GM12891 (cell line): Measurements from ENCODE around the gene SNX32.

Experiments used
- PAX5 ChIP-seq: IDR thresholded peaks from 2 replicates; pipeline ENCODE4 v1.6.1; 2011; ENCODE audit warnings: low read length, moderate library complexity, mild to moderate bottlenecking; ENCODE audit not compliant: insufficient read depth, severe bottlenecking
- POLR2A ChIP-seq: IDR thresholded peaks from 2 replicates; pipeline ENCODE4 v1.6.1; 2011; ENCODE audit warnings: low read depth, low read length, control low read depth
- POLR2AphosphoS5 ChIP-seq: IDR thresholded peaks from 2 replicates; pipeline ENCODE4 v1.6.1; 2011; ENCODE audit warnings: low read depth, low read length, control low read depth
- POU2F2 ChIP-seq: IDR thresholded peaks from 2 replicates; pipeline ENCODE4 v1.6.1; 2011; ENCODE audit warnings: low read depth, mild to moderate bottlenecking, control low read depth, low read length, moderate library complexity
- SPI1 ChIP-seq: IDR thresholded peaks from 2 replicates; pipeline ENCODE4 v1.6.1; 2011; ENCODE audit warnings: low read depth, low read length, control low read depth
- TAF1 ChIP-seq: IDR thresholded peaks from 2 replicates; pipeline ENCODE4 v1.6.1; 2011; ENCODE audit warnings: low read depth, low read length, control low read depth

- TF ChIP-seq POLR2A (no peak), TAF1 (no peak), SPI1 (no peak), POLR2AphosphoS5 (no peak), PAX5 (no peak), POU2F2 (no peak)
Observed at GRCh38 chr11:65842144-65842543, 8.4 kb downstream of the SNX32 start.
